WTC11 (cell line): ENCODE data around the gene CLEC7A. TPM values are rescaled to one million over a fixed set of nuclear protein-coding genes. Genes with fewer than 3 reads are reported as not detected.

ENCODE experiments used
- ATAC-seq: fragments of 200-7000 bp; cut with Tn5 transposase; 2 replicates; pipeline ENCODE4 v1.10.0; 2021; ENCODE audit warnings: mild to moderate bottlenecking, moderate library complexity
- CTCF ChIA-PET: fragments of 300-600 bp; sonication (Branson Sonifier 250); formaldehyde crosslinking; loops from one replicate; lab custom pipeline; 2021; ENCODE audit warnings: antibody characterized with exemption; lab: Charles Lee
- POLR2A ChIA-PET: fragments of 350-600 bp; sonication (Branson Sonifier 250); formaldehyde crosslinking; loops from one replicate; lab custom pipeline; 2021; ENCODE audit warnings: antibody characterized with exemption; lab: Charles Lee
- DNase-seq: peaks from one replicate; pipeline ENCODE4 v3.0.0; 2021; ENCODE audit warnings: low spot score
- H3K27ac Mint-ChIP-seq: 2 replicates; pipeline ENCODE4 v1.8.0; 2021; ENCODE audit warnings: mixed read lengths
- H3K27me3 Mint-ChIP-seq: 2 replicates; pipeline ENCODE4 v1.8.0; 2021; ENCODE audit warnings: low read depth, mild to moderate bottlenecking, moderate library complexity, mixed read lengths
- H3K36me3 Mint-ChIP-seq: 2 replicates; pipeline ENCODE4 v1.8.0; 2021; ENCODE audit warnings: mixed read lengths
- H3K4me1 Mint-ChIP-seq: 2 replicates; pipeline ENCODE4 v1.8.0; 2022; ENCODE audit warnings: mixed read lengths
- H3K4me3 Mint-ChIP-seq: 2 replicates; pipeline ENCODE4 v1.8.0; 2021; ENCODE audit warnings: mild to moderate bottlenecking, moderate library complexity, mixed read lengths
- H3K9me3 Mint-ChIP-seq: 2 replicates; pipeline ENCODE4 v1.8.0; 2021; ENCODE audit warnings: mixed read lengths
- AFF4 ChIP-seq: sonication (generic); formaldehyde crosslinking; IDR thresholded peaks from 2 replicates; pipeline ENCODE4 v1.8.1; 2023; ENCODE audit warnings: mild to moderate bottlenecking, missing genetic modification reagents, borderline replicate concordance
- AR ChIP-seq: fragments of 250-450 bp; sonication (Bioruptor Pico); IDR thresholded peaks from 2 replicates; pipeline ENCODE4 v1.9.0; 2021; ENCODE audit warnings: mild to moderate bottlenecking
- ATF1 ChIP-seq: sonication (generic); formaldehyde crosslinking; IDR thresholded peaks from 2 replicates; pipeline ENCODE4 v1.8.1; 2023; ENCODE audit warnings: mild to moderate bottlenecking, moderate library complexity, missing genetic modification reagents
- ATF6 ChIP-seq: sonication (generic); formaldehyde crosslinking; IDR thresholded peaks from 2 replicates; pipeline ENCODE4 v1.8.1; 2023; ENCODE audit warnings: mild to moderate bottlenecking, missing genetic modification reagents
- CBFB ChIP-seq: sonication (generic); formaldehyde crosslinking; IDR thresholded peaks from 2 replicates; pipeline ENCODE4 v1.8.1; 2022; ENCODE audit warnings: mild to moderate bottlenecking, low read depth, missing genetic modification reagents
- E2F5 ChIP-seq: sonication (generic); formaldehyde crosslinking; IDR thresholded peaks from 2 replicates; pipeline ENCODE4 v1.8.1; 2022; ENCODE audit warnings: mild to moderate bottlenecking, moderate library complexity, missing genetic modification reagents
- HMGXB4 ChIP-seq: sonication (generic); formaldehyde crosslinking; IDR thresholded peaks from 2 replicates; pipeline ENCODE4 v1.8.1; 2023; ENCODE audit warnings: mild to moderate bottlenecking, moderate library complexity, missing genetic modification reagents
- JUN ChIP-seq: sonication (generic); formaldehyde crosslinking; IDR thresholded peaks from 2 replicates; pipeline ENCODE4 v1.8.0; 2023; ENCODE audit warnings: mild to moderate bottlenecking, missing genetic modification reagents
- KAT7 ChIP-seq: sonication (generic); formaldehyde crosslinking; IDR thresholded peaks from 2 replicates; pipeline ENCODE4 v1.8.1; 2023; ENCODE audit warnings: missing genetic modification reagents, mild to moderate bottlenecking, borderline replicate concordance
- NFATC4 ChIP-seq: fragments of 250-450 bp; sonication (Bioruptor Pico); IDR thresholded peaks from 2 replicates; pipeline ENCODE4 v1.9.0; 2021; ENCODE audit warnings: mild to moderate bottlenecking
- SMAD4 ChIP-seq: sonication (generic); formaldehyde crosslinking; IDR thresholded peaks from 2 replicates; pipeline ENCODE4 v1.8.0; 2022; ENCODE audit warnings: mild to moderate bottlenecking, missing genetic modification reagents
- USF2 ChIP-seq: sonication (generic); formaldehyde crosslinking; IDR thresholded peaks from 2 replicates; pipeline ENCODE4 v1.8.1; 2023; ENCODE audit warnings: mild to moderate bottlenecking, missing genetic modification reagents, moderate library complexity
- ZNF121 ChIP-seq: sonication (generic); formaldehyde crosslinking; IDR thresholded peaks from 2 replicates; pipeline ENCODE4 v1.8.0; 2023; ENCODE audit warnings: missing genetic modification reagents
- ZNF219 ChIP-seq: sonication (generic); formaldehyde crosslinking; IDR thresholded peaks from 2 replicates; pipeline ENCODE4 v1.8.0; 2023; ENCODE audit warnings: missing genetic modification reagents, mild to moderate bottlenecking, borderline replicate concordance
- ZNF232 ChIP-seq: sonication (generic); formaldehyde crosslinking; IDR thresholded peaks from 2 replicates; pipeline ENCODE4 v1.8.0; 2022; ENCODE audit warnings: mild to moderate bottlenecking, missing genetic modification reagents
- ZNF416 ChIP-seq: fragments of 250-450 bp; sonication (Bioruptor Pico); IDR thresholded peaks from 2 replicates; pipeline ENCODE4 v1.9.0; 2021; ENCODE audit warnings: mild to moderate bottlenecking, inconsistent platforms
- total RNA-seq: library from RNA; stranded (reverse); gene quantifications from 3 replicates; pipeline ENCODE4 v1.2.3, GENCODE V29; 2021

CLEC7A gene
- total RNA-seq, 1 experiment from 2014 or later: 0.48 TPM

- TF ChIP-seq ATF6 (CRISPR knock-in tag) (no peak), JUN (CRISPR knock-in tag) (no peak), ZNF219 (CRISPR knock-in tag) (no peak), ZNF121 (CRISPR knock-in tag) (no peak), NFATC4 (CRISPR knock-in tag) (no peak), CBFB (CRISPR knock-in tag) (no peak), KAT7 (CRISPR knock-in tag) (no peak), HMGXB4 (CRISPR knock-in tag) (no peak), ATF1 (no peak)
Observed at GRCh38 chr12:10069099-10069498, 60.9 kb downstream of the CLEC7A start (continued).

GRCh38 chr12:10068644-10069043 lies 61.4 kb downstream of the CLEC7A start:
- Mint-ChIP-seq H3K4me1 (peaks cover 17% of the 10 kb centered on the region), H3K36me3 (no peaks in the 10 kb centered on the region), H3K27me3 (no peaks in the 10 kb centered on the region), H3K4me3 (no peak overlapping the region), H3K9me3 (no peaks in the 10 kb centered on the region), H3K27ac (no peak overlapping the region)
- TF ChIP-seq ATF6 (CRISPR knock-in tag) (no peak), ZNF232 (CRISPR knock-in tag) (no peak), USF2 (CRISPR knock-in tag) (no peak), SMAD4 (CRISPR knock-in tag) (no peak), AR (CRISPR knock-in tag) (no peak), E2F5 (CRISPR knock-in tag) (no peak), AFF4 (CRISPR knock-in tag) (no peak), ZNF416 (CRISPR knock-in tag) (no peak)
- no peak for DNase-seq
- ATAC-seq: no peak
- CTCF ChIA-PET: interaction anchor here (1.9 kb wide), 1 partner anchor 59 kb away, joined by 5 read pairs; the partner anchor contains the start of gene CLEC12B
- POLR2A ChIA-PET: no interaction called here
